Measurements from ENCODE around the gene PRSS1.

- TF ChIP-seq CTCF (IDR thresholded peaks at IDR 0.05) (peak; percentile 68), EZH2 (IDR thresholded peaks at IDR 0.05) (no peak)
Observed at GRCh38 chr7:142711746-142712616, 37.3 kb upstream of the PRSS1 start.
